DMS153 treated with DMSO at 0.1 percent for 48 hours (cell line): ENCODE measurements around the gene DPP4.

ENCODE experiments used
- DNase-seq: peaks from one replicate; lab custom pipeline; 2025; ENCODE audit not compliant: unreplicated experiment; lab: John Stamatoyannopoulos, UW

DPP4 gene

DNA sequence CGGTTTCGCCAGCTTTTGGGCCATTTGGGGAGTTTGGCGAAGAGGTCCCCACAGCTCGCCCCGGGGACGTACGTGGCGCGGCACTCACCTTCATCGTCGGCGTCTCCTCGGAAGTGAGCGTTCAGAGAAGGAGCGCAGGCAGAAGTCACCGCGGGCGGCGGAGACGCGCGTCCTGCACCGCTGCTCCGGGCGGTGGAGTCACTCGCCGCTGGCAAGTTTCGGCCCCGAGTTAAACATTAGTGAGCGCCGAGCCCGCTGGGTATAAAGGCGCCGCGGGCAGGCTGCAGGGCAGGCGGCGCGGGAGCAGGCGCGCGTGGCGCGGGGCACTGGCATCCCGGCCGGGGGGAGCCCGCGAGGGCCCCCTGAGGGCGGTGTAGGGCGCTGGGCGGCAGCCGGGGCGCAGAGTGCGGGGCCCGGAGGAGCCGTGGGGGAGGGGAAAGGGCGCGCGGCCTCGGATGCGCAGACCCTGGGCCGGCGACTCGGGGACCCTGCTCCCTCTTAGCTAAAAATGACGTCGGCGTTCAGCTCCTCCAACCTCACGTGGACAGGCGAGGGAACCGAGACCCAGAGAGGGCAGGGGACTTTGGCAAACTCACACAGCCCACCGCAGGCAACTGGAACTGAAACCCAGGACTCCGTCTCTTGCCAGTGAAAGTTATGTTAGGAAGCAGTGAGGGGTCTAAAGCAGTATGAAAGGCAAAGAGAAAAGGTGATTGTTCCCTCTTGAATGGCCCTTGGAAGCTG, at the start of gene DPP4:
TSS of gene DPP4 (minus strand) at position 328 of the 744 bp plus-strand sequence. CDS start at position 94, 234 bp downstream.
- DNase-seq: no peak

DNA sequence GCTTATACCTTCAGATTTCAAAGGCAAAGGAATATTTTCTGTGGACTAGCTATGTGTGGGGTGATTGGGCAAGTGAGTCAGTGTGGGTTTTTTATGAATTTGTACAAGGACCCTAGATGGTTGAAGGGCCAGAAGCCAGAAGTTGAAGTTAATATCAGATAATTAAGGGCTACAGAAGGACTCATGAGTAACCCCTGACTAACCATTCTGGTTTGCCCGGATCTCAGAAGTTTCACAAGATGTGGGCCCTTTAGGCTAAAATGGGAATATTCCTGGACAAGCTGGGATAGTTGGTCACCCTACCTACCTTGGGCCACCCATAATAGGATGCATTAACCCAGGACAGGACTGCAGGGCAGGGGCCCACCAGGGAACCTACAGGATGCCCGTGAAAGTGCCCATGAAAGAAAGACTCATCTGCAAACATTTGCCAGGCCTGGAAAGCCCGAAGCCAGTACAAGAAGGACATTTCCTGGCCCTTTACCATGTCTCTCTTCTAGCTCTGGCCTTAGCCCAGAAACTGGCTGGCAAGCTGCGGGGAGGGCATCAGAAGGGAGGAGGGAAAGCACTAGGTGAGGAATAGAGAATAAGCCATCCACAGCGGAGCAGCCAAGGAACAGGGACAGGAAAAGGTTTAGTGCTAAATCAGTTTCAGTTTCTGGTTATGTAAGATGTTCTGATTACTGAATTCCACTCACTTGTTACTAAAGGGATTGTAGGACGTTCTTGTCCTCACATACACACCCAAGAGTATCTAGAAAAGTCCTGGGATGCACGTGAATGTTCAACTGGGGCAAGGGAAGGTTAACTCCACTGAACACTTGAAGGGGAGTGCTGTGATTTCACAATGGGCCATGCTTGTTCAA, 44.4 kb upstream of the DPP4 start:
- DNase-seq: no peak

DNA sequence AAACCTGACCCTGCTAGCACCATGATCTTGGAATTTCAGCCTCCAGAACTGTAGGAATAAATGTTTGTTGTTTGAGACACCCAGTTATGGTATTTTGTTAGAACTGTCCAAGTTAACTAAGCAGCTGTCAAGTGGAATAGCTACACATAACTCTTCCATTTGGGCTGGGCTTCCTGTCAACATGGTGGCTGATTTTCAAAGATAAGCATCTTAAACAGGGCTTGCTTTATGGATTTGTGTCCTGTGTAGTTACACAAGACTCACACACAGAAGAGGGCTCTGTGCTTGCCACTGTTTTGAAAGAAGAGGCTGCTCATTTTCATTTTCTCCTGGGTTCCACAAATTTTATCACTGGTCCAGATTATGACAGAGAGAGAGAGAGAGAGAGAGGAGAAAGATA, 42.3 kb upstream of the DPP4 start:
- DNase-seq: no peak

DNA sequence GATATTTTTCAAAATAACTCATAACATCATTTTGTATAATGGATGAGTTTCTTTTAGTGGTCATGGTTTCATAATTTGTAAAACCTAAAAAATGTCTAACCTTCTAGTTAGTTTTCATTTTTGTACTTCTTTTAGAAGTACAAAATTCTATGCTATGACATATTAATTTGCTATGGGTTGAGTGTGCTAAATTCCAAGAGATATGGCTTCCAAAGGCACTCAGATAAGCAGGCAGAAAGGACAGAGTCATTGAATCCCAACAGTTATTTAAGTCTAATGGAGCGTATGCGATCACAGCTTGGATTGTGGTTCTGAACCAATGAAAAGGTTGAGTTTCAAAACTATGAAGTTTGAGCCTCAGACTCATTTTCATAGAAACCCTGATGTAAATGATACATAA, 41.1 kb upstream of the DPP4 start:
- DNase-seq: no peak

DNA sequence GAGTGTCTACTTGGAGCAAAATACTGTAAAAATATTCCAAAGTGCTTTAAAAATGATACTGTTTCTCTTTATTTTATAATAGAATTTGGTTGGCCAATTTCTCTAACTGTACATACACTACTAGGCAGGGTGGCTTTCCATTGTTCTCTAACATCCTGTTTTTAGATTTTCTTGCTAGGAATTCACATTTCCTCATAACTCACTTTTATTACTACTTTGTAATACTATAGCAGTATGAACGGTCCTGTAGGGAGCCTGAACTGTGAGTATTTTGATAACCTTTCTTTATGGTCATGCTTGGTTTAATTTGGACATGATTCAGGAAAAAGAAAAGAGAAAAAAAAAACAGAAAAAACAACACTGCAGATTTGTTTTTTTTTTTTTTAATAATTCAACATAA, 40.3 kb upstream of the DPP4 start:
- DNase-seq: no peak

DNA sequence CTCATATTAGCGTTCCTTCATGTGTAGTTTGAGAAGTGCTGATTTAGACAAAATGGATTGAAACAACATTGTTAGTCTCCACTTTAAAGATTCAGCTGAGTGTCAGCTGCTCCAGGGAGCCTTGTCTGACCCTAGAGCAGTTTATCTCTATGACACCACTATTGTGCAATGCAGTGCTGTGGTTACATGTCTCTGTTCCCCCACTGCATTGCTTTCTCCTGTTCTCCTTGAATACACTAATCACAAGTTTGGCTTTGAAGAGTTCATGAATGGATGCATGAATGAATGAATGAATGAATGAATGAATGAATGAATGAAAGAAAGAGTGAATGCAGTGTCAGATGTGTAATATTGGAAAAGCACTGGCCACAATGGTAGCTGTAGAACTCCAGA, 39.8 kb upstream of the DPP4 start:
- DNase-seq: no peak

DNA sequence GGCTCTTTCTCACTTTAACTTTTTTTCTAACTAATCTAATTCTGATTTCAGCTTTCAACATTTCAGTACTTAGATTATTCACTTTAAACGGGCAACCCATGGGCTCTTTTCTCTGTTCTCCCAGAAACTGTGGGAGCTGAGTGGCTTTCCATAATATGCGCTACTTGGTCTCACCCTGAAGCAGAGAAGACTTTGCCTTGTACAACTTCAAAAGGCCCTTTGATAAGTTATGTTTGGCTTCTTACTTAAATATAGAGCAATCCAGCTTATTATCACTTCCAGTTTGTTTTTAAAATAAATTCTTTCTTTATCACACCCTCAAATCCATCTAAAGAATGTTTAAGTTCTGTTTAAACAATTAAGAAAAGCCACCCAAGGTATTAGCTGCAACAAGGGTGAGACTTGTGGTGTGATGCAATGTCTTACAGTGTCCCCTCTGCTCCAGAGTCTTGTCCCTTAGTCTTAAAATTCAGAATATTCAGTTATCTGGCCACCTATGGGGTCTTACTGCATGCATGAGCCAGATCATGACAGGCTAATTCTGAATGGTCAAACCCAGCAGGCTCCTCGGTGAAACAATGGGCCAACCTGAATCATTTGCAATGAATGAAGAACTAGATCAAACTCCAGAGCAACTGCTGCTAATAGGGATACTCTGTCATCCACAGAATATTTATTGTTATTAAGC, 39.2 kb upstream of the DPP4 start:
- no peak for DNase-seq

DNA sequence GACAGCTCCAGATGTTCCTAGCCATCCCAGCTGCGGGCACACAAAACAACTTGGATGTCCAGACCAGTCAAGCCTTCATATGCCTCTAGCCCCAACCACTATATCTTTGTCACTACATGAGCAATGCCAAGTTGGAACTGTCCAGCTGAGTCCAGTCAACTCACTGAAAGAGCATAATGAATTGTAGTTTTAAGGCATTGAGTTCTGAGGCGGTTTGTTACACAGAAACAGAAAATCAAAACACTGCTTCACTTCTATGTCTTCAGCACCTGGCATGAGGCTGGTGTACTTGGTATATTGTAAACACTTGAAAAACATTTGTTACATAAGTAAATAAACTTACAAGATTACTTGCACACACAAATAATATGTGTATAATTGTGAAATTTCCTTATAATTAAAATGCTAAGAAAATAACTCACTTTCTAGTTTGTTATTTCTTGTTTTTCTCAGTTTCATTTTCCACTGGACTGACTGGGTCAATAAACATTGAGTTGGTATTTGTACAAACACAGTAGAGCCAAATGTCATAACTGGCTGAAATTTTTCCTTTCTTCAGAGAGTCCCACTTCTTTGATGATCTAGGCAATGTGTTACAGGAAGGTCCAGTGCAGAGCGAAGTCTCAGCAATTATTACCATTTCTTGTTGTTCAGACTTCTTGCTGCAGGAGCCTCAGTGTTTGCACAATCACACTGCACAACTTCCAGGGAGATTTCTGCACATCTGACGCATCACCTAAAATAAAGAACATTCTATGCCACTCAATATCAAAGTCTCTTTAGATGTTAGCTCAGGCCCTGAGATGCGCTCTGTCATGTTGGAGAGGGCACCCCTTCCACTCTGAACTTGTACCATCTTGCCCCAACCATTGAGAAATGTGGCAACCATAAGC, 38.2 kb upstream of the DPP4 start:
- DNase-seq: no peak

DNA sequence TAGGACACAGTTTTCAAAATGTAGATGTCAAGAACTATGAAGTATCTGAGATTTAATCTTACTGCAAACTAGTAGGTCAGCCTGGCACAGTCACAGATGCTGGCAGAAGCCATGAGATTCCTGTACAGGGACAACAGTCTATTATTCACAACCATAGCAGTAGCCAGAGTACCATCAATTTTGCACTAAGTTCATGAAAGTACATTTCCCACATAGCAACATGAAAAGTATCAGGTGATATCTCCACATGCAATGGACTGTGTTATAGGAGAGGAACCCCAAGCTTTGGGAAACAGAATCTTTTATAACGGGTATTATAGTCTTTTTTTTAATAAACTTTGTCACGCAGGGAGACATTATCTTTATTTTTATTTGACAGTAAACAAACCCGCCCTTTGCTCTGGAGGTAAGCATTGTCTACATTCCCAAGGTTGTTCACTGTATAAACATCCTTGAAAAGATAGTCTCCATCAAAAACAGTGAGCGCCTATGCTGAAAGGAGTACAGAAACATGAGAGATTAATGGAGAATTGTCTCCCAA, 33.4 kb upstream of the DPP4 start:
- DNase-seq: no peak

DNA sequence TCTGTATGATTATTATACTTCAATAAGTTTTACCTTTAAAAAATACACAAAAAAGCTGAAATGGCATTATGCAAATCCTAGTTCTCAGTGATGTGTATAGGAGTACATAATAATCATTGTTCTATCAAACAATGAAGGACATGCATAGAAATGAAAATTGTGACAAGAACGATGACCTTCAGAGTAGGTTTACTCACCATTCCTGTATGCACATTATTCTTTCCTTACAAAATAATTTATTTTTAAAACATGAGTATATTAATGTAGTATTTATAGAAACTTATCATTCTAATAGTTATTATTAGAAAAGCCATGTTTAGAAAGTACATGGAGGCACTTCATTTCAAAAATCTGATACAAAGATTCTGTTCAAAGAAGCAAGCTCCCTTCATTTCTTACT, 32.7 kb upstream of the DPP4 start:
- no peak for DNase-seq

DNA sequence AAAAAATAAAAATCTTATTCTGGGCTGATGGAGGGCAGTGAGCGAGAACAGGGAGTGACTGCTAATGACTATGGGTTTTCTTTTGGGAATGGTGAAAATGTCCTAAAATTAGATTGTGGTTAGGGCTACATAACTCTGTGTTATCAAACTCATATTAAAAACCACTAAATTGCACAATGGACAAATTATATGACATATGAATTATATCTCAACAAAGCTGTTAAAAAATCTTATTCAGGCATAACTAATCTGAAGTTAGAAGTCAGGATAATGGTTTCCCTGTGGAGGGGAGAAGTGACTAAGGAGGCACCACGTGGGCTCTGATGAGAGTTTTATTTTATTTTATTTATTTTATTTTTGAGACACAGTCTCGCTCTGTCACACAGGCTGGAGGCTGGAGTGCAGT, 32.1 kb upstream of the DPP4 start:
- DNase-seq: no peak

DNA sequence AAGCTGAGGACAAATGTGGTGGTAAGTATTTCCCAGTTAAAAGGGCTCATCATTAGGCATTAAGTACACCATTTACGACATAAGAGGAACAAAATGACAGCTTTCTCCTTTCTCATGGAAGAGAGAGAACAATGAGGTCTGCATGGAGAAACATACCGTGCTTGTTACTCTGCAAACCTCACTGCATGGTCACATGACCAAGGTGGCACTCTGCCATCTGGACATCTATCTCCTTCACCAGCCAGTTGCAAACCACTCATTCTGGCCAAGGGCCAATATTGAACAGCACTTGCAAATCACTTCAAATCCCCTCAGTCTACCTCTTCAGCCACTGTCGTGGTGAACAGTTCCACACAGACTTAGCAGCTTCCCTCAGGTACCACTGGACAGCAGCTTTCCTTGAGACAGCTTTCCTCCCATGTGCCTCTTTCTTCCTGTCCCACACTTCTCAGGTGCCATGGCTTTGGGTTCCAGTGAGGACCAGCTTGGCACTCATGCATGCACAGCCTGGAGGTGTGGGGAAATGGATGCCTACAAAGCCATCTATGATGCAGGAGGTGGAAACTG, 29.5 kb upstream of the DPP4 start:
- peak; percentile 31 for DNase-seq

DNA sequence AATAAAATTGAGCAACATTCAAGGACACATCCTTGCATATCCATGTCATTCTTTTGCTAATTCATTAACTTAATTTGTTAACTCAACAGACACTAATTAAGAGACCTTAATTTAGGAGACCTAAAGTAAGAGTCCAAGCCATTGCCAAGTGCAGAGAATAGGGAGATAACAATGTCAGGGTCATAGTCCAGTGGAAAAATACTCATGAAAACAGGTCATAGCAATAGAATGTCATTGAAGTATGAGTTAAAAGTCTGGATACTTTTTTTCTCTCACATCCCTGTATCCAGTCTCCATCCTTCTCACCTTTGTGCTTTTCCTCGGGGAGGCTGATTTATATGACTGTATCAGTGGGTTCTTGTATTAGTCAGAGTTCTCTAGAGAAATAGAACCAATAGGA, 26.6 kb upstream of the DPP4 start:
- no peak for DNase-seq

DNA sequence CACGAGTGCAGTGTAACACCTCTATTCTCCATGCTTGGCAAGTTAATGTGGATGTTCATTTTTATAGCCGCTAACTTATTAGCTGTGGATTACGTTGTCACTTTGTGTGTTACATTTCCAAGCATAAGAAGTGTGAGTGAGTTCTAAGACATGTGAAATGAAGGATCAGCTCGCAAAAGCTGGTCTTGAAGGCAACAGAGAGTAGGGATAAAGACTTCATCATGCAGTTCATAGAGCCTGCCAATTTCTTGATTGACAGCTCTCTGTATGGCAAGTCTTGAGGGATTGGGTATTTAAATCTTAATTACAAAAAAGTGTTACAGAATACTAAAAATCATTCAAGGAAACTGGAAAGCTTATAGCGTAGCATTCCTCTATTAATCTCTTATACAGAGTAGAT, 25.8 kb upstream of the DPP4 start:
- no peak for DNase-seq

DNA sequence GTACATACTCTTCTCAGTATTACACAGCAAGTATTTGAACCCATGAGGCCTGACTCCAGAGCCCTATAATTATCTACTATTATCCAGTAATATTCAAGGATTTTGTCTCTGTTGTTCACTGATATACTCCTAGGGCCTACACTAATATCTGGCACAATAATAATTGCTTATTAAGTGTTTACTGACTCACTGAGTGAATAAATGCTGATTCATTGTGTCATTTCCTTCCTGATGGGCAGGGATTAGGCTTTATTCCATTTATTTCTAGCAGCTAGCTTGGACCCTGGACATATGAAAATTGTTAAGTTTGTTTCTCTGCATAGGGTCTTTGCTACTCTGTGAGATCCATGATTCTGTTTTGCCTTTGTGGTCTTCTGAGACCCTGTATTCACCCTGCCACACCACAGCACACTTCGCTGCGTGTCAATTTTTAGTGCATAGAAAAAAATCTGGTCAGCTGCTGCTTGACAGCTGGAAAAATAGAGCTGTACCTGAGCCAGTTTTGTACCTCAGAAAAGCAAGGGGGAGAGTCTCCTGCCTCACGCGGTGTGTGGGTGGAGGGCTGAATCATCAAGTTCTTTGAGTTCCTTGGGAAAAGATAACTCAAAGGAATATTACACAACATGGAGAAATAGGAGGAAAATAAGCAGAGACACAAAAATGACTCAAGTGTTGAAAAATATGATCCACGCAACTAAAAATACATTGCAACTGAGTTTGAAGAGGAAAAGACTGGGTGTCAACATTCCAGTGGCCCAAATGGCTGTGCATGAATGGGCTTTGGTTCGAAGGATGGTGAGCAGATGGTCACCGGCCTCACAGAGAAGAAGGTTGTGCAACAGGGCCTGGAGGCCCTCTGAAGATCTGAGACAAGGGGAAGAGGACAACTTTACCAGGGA, 18.9 kb upstream of the DPP4 start:
- no peak for DNase-seq

DNA sequence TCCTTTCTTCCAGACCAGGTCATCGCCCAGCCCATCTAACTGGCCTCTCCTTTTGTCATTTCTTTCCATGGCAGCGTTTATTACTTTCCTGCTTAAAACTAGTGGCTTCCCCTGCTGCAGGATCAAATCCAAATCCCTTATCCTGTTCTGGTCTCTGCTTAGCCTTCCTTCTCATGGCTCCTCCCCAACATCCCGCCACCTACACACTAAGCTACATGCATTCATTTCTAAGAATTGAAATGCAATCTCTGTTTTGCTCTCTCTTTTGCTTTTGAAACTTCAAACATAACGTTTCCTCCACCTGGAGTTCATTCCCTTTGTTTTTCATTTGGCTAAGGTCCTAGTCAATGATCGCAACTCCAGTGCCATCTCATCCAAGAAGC, 18.0 kb upstream of the DPP4 start:
- no peak for DNase-seq

DNA sequence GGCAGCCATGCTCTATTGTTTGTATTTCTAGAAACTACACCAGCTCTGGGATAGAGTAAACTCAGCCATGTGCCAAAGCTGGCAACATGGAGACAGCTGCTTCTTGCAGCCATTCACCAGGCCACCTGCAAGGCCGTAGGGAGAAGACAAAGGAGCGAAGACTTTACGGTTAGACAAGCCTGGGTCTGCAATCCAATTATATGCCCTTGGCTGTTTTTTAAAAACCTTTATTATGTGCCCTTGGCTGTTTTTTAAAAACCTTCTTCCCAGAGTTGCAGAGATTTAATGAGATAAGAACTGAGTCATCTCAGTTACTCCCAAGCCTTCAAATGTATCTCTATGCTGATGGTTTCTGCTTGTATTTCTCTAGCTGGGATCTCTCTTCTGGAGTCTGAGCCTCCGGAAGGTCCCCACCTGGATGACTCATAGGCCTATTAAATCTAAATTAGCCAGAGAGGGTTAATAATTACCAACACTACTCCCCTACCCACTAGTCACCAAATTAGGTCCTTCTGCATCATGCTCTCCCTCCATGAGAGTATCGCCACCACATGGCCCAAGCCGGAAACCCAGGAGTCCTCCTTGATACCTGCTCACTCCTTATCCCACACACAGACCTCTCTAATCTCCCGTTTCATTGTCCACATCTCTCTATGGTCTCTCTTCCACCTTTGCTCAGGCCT, 17.5 kb upstream of the DPP4 start:
- no peak for DNase-seq

DNA sequence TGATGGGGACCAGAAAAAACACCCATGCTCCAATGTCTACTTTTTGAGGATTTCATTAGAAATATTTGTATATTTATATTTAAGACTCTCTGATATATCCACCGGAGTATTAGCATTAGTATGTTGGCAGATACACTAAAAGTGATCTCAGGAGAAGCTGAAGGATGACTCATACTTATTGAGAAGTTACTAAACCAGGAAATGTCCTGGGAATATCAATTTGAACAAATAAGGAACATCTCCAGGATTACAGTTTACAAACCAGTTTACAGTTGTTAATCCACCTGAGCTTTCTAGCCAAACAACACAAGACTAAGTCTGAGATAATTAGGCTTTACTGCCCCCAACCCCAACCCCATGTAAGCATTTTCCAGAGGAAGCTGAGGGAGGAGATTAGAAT, 16.1 kb upstream of the DPP4 start:
- no peak for DNase-seq

DNA sequence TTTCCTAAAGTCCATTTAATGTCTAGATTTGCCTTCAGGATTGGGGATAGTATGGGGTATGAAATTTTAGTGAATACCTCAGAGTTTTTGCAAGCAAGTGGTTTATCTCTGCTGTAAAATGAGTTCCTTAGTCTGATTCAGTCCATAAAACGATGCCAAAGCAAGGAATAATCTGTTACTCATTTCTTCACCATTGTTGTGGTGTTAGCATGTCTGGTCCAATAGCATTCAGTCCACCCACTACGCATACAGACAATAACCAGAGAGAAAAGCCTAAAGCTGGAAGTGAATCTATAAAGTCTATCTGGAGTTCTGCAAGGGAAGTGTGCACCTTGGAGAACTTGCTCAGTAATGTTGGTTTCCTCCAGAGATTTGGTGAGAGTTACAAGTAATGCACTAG, 12.9 kb upstream of the DPP4 start:
- no peak for DNase-seq
